Astrocyte (in vitro differentiated cells and primary cell): ENCODE results near the gene UBALD1. TPM values are rescaled to one million over a fixed set of nuclear protein-coding genes. Genes with fewer than 3 reads are reported as not detected.

Source experiments
- DNase-seq: peaks from one replicate; pipeline ENCODE4 v3.0.0-alpha.2; 2010; ENCODE audit warnings: low read depth
- FAIRE-seq: peaks from 2 replicates; lab custom pipeline; 2011; peaks lifted over from hg19 to GRCh38; lab: Jason Lieb, UNC
- H2AFZ ChIP-seq: 2 replicates; pipeline ENCODE4 v1.6.0; 2012; ENCODE audit warnings: low read depth, low read length, inconsistent platforms
- H3K27ac ChIP-seq: 2 replicates; pipeline ENCODE4 v1.5.1; 2011; ENCODE audit warnings: low read depth, low read length, inconsistent platforms
- H3K27me3 ChIP-seq: 2 replicates; pipeline ENCODE4 v1.6.0; 2011; ENCODE audit warnings: low read length, inconsistent platforms; ENCODE audit not compliant: insufficient read depth
- H3K36me3 ChIP-seq: 2 replicates; pipeline ENCODE4 v1.5.1; 2011; ENCODE audit warnings: low read length, inconsistent platforms; ENCODE audit not compliant: insufficient read depth
- H3K4me1 ChIP-seq: 2 replicates; pipeline ENCODE4 v1.5.1; 2011; ENCODE audit warnings: low read length, inconsistent platforms; ENCODE audit not compliant: insufficient read depth
- H3K4me2 ChIP-seq: 2 replicates; pipeline ENCODE4 v1.6.0; 2012; ENCODE audit warnings: low read length, inconsistent platforms
- H3K4me3 ChIP-seq: 2 replicates; pipeline ENCODE4 v1.5.1; 2011; ENCODE audit warnings: low read depth, mild to moderate bottlenecking, low read length, inconsistent platforms; ENCODE audit not compliant: insufficient read depth
- H3K79me2 ChIP-seq: 2 replicates; pipeline ENCODE4 v1.6.0; 2012; ENCODE audit warnings: mild to moderate bottlenecking, low read length, inconsistent platforms; ENCODE audit not compliant: insufficient read depth
- H3K9ac ChIP-seq: 2 replicates; pipeline ENCODE4 v1.6.0; 2012; ENCODE audit warnings: mild to moderate bottlenecking, low read length, inconsistent platforms
- H3K9me3 ChIP-seq: 2 replicates; pipeline ENCODE4 v1.5.1; 2012; ENCODE audit warnings: low read depth, mild to moderate bottlenecking, low read length, inconsistent platforms; ENCODE audit not compliant: insufficient read depth
- H4K20me1 ChIP-seq: 2 replicates; pipeline ENCODE4 v1.6.0; 2012; ENCODE audit warnings: low read length, inconsistent platforms; ENCODE audit not compliant: insufficient read depth
- H3K27ac Mint-ChIP-seq: one replicate; pipeline ENCODE4 v1.8.0; 2021; ENCODE audit warnings: mild to moderate bottlenecking, mixed read lengths; ENCODE audit not compliant: unreplicated experiment
- H3K27me3 Mint-ChIP-seq: one replicate; pipeline ENCODE4 v1.8.0; 2021; ENCODE audit warnings: low read depth, mixed read lengths; ENCODE audit not compliant: unreplicated experiment
- H3K36me3 Mint-ChIP-seq: one replicate; pipeline ENCODE4 v1.8.0; 2021; ENCODE audit warnings: low read depth, mixed read lengths; ENCODE audit not compliant: unreplicated experiment
- H3K4me1 Mint-ChIP-seq: one replicate; pipeline ENCODE4 v1.8.0; 2021; ENCODE audit warnings: low read depth, mixed read lengths; ENCODE audit not compliant: unreplicated experiment
- H3K4me3 Mint-ChIP-seq: one replicate; pipeline ENCODE4 v1.8.0; 2021; ENCODE audit warnings: mild to moderate bottlenecking, moderate library complexity, mixed read lengths; ENCODE audit not compliant: unreplicated experiment
- H3K9me3 Mint-ChIP-seq: one replicate; pipeline ENCODE4 v1.8.0; 2021; ENCODE audit warnings: mild to moderate bottlenecking, mixed read lengths; ENCODE audit not compliant: unreplicated experiment
- EZH2 ChIP-seq: IDR thresholded peaks from 2 replicates; pipeline ENCODE4 v1.6.1; 2012; ENCODE audit warnings: mild to moderate bottlenecking, low read length, inconsistent platforms; ENCODE audit not compliant: insufficient read depth
- total RNA-seq: library from RNA; stranded (reverse); gene quantifications from 2 replicates; pipeline ENCODE4 v1.2.1, GENCODE V29; 2021
- TF ChIP-seq, protein P1 (sequence below): IDR thresholded peaks from 2 replicates; pipeline ENCODE4 v1.5.1; 2011; ENCODE audit warnings: low read depth, mild to moderate bottlenecking, inconsistent platforms, low read length, moderate library complexity; ENCODE audit not compliant: insufficient read depth

The UBALD1 gene
- total RNA-seq, 1 donor from 2014 or later = 53.0 TPM

DNA sequence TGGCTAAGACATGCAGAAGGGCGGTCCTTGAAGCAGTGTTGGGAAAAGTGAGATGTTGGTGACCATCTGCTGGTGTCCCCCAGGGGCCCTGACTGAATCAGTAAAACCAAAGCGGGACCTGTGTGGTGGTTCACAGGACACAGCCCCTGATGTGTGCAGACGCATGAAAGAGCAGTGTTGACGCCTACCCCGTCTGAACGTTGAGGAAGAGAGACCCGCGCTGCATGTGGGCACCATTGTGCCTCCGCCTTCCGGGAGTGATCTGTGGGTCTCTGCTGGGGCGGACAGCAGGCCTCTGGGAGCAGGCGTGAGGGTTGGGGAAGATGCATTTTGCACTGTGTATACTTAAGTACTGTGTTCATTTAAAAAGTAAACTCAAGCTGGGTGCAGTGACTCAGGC is 41.5 kb upstream of the UBALD1 start:
- H3K4me1 Mint-ChIP-seq = peaks cover 4% of the 10 kb centered on the region
- no peak for DNase-seq
- H3K4me3 Mint-ChIP-seq = no peak overlapping the region
- Histone ChIP-seq H3K36me3 (peaks cover 6% of the 10 kb centered on the region), H3K4me1 (peaks cover 18% of the 10 kb centered on the region), H3K9me3 (no peaks in the 10 kb centered on the region), H3K4me2 (no peak overlapping the region), H3K27ac (no peak overlapping the region), H3K4me3 (no peak overlapping the region), H3K27me3 (no peaks in the 10 kb centered on the region), H4K20me1 (peaks cover 62% of the 10 kb centered on the region), H3K9ac (no peak overlapping the region), H2AFZ (no peak overlapping the region), H3K79me2 (peaks cover 9% of the 10 kb centered on the region)
- H3K27ac Mint-ChIP-seq = no peak overlapping the region
- peaks cover 9% of the 10 kb centered on the region for H3K36me3 Mint-ChIP-seq
- H3K27me3 Mint-ChIP-seq = no peaks in the 10 kb centered on the region
- H3K9me3 Mint-ChIP-seq = no peaks in the 10 kb centered on the region
- no peak for FAIRE-seq
- no peak for TF ChIP-seq EZH2
- TF ChIP-seq, protein P1, sequence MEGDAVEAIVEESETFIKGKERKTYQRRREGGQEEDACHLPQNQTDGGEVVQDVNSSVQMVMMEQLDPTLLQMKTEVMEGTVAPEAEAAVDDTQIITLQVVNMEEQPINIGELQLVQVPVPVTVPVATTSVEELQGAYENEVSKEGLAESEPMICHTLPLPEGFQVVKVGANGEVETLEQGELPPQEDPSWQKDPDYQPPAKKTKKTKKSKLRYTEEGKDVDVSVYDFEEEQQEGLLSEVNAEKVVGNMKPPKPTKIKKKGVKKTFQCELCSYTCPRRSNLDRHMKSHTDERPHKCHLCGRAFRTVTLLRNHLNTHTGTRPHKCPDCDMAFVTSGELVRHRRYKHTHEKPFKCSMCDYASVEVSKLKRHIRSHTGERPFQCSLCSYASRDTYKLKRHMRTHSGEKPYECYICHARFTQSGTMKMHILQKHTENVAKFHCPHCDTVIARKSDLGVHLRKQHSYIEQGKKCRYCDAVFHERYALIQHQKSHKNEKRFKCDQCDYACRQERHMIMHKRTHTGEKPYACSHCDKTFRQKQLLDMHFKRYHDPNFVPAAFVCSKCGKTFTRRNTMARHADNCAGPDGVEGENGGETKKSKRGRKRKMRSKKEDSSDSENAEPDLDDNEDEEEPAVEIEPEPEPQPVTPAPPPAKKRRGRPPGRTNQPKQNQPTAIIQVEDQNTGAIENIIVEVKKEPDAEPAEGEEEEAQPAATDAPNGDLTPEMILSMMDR = no peak

- Histone ChIP-seq H3K9me3 (no peaks in the 10 kb centered on the region), H3K4me3 (no peak overlapping the region), H3K36me3 (peaks cover 6% of the 10 kb centered on the region), H3K79me2 (peaks cover 10% of the 10 kb centered on the region), H3K27me3 (no peaks in the 10 kb centered on the region), H4K20me1 (peaks cover 62% of the 10 kb centered on the region), H3K9ac (no peak overlapping the region), H3K4me2 (no peak overlapping the region), H3K27ac (no peak overlapping the region), H3K4me1 (peaks cover 14% of the 10 kb centered on the region), H2AFZ (no peak overlapping the region)
- no peak for FAIRE-seq
- no peak overlapping the region for H3K27ac Mint-ChIP-seq
- TF ChIP-seq, protein P1 = no peak
- no peak for TF ChIP-seq EZH2
- no peaks in the 10 kb centered on the region for H3K9me3 Mint-ChIP-seq
- H3K4me3 Mint-ChIP-seq = no peak overlapping the region
- H3K27me3 Mint-ChIP-seq = no peaks in the 10 kb centered on the region
- H3K36me3 Mint-ChIP-seq = peaks cover 9% of the 10 kb centered on the region
- no peak for DNase-seq
- H3K4me1 Mint-ChIP-seq = peaks cover 2% of the 10 kb centered on the region
Measured at GRCh38 chr16:4655801-4656200, 41.1 kb upstream of the UBALD1 start.

- Mint-ChIP-seq H3K27ac (no peak overlapping the region), H3K9me3 (no peaks in the 10 kb centered on the region), H3K36me3 (peaks cover 11% of the 10 kb centered on the region), H3K27me3 (no peaks in the 10 kb centered on the region), H3K4me3 (no peak overlapping the region), H3K4me1 (no peaks in the 10 kb centered on the region)
- Histone ChIP-seq H3K36me3 (peaks cover 6% of the 10 kb centered on the region), H3K4me1 (peaks cover 7% of the 10 kb centered on the region), H2AFZ (no peak overlapping the region), H3K79me2 (peaks cover 15% of the 10 kb centered on the region), H3K4me2 (no peak overlapping the region), H3K27ac (no peak overlapping the region), H3K4me3 (no peak overlapping the region), H4K20me1 (peaks cover 62% of the 10 kb centered on the region), H3K9ac (no peak overlapping the region), H3K9me3 (no peaks in the 10 kb centered on the region), H3K27me3 (no peaks in the 10 kb centered on the region)
- DNase-seq (no peak), FAIRE-seq (no peak)
- no peak for TF ChIP-seq EZH2
Measured at GRCh38 chr16:4654964-4655590, 40.4 kb upstream of the UBALD1 start.
